ENCODE results near the gene TMCC2. TPM values are rescaled to one million over a fixed set of nuclear protein-coding genes. Genes with fewer than 3 reads are reported as not detected.
A peak's percentile ranks its signal among the peaks of the same experiment; 100 is the strongest.

The TMCC2 gene
- total RNA-seq, 1 donor from 2014 or later = 0.53 TPM

GRCh38 chr1:205310976-205311704, 83.4 kb downstream of the TMCC2 start:
- Histone ChIP-seq H3K36me3 (ENCODE audit: control insufficient read depth, insufficient read depth, low read length) (peaks cover 40% of the 10 kb centered on the region), H3K4me3 (ENCODE audit: low read depth, low read length) (no peak overlapping the region), H3K27me3 (ENCODE audit: control insufficient read depth, insufficient read depth, low read length) (no peaks in the 10 kb centered on the region)
- TF ChIP-seq CTCF (IDR thresholded peaks at IDR 0.05; ENCODE audit: insufficient read depth, low read length, severe bottlenecking) = no peak
- no peak for DNase-seq (ENCODE audit: low read depth)
- FAIRE-seq = no peak

- no peak for DNase-seq (ENCODE audit: low read depth)
- Histone ChIP-seq H3K27me3 (ENCODE audit: control insufficient read depth, insufficient read depth, low read length) (no peaks in the 10 kb centered on the region), H3K36me3 (ENCODE audit: control insufficient read depth, insufficient read depth, low read length) (peaks cover 24% of the 10 kb centered on the region), H3K4me3 (ENCODE audit: low read depth, low read length) (no peak overlapping the region)
- TF ChIP-seq CTCF (IDR thresholded peaks at IDR 0.05; ENCODE audit: insufficient read depth, low read length, severe bottlenecking) = no peak
- FAIRE-seq = no peak
Measured at GRCh38 chr1:205312866-205313562, 85.3 kb downstream of the TMCC2 start.

GRCh38 chr1:205313563-205314308, 86.0 kb downstream of the TMCC2 start:
- FAIRE-seq (no peak), DNase-seq (ENCODE audit: low read depth) (peak; percentile 60)
- H3K27me3 ChIP-seq (ENCODE audit: control insufficient read depth, insufficient read depth, low read length) = no peaks in the 10 kb centered on the region
- no peak overlapping the region for H3K4me3 ChIP-seq (ENCODE audit: low read depth, low read length)
- H3K36me3 ChIP-seq (ENCODE audit: control insufficient read depth, insufficient read depth, low read length) = peaks cover 17% of the 10 kb centered on the region
- TF ChIP-seq CTCF (IDR thresholded peaks at IDR 0.05; ENCODE audit: insufficient read depth, low read length, severe bottlenecking) = no peak

GRCh38 chr1:205315008-205315618, 87.4 kb downstream of the TMCC2 start:
- Histone ChIP-seq H3K36me3 (ENCODE audit: control insufficient read depth, insufficient read depth, low read length) (peaks cover 13% of the 10 kb centered on the region), H3K4me3 (ENCODE audit: low read depth, low read length) (no peak overlapping the region), H3K27me3 (ENCODE audit: control insufficient read depth, insufficient read depth, low read length) (no peaks in the 10 kb centered on the region)
- no peak for TF ChIP-seq CTCF (IDR thresholded peaks at IDR 0.05; ENCODE audit: insufficient read depth, low read length, severe bottlenecking)
- no peak for FAIRE-seq
- no peak for DNase-seq (ENCODE audit: low read depth)

GRCh38 chr1:205316161-205316566, 88.4 kb downstream of the TMCC2 start:
- Histone ChIP-seq H3K27me3 (ENCODE audit: control insufficient read depth, insufficient read depth, low read length) (no peaks in the 10 kb centered on the region), H3K4me3 (ENCODE audit: low read depth, low read length) (no peak overlapping the region), H3K36me3 (ENCODE audit: control insufficient read depth, insufficient read depth, low read length) (peaks cover 5% of the 10 kb centered on the region)
- no peak for TF ChIP-seq CTCF (IDR thresholded peaks at IDR 0.05; ENCODE audit: insufficient read depth, low read length, severe bottlenecking)
- no peak for FAIRE-seq
- no peak for DNase-seq (ENCODE audit: low read depth)
